CD4-positive, alpha-beta T cell treated with Interleukin-12 subunit alpha and Interleukin-12 subunit beta, for 1 hour (primary cell): ENCODE data around the gene KRTAP10-4.
"Not testable (repeated sequence)": the region's sequence is repeated elsewhere in the genome, so short reads cannot be mapped to it uniquely, and the experiment has no call there.

Experiments used
- DNase-seq: peaks from one replicate; pipeline ENCODE4 v3.0.0-alpha.2; 2020

Gene KRTAP10-4

DNA sequence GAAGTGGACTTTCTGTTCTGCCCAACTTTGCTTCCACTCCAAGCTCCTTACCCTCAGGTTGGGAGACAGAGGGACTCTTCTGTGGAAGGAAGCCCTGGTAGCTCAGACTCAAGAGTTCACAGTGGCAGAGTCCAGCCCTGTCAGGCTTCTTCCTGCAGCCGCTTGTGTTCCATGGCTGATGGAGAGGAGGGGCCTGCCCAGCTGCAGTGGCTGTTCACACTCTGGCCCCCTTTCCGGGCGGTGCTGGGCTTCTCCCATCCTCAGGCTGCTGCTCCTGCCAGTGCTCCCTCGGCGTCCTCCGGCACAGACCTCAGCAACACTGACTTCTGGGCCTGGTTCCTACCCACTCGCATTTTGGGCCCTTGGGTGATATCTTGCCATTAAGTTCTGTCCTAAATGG, 37.6 kb upstream of the KRTAP10-4 start:
- DNase-seq, result no peak

GRCh38 chr21:44537930-44538911, 35.3 kb upstream of the KRTAP10-4 start:
- DNase-seq, result no peak

DNA sequence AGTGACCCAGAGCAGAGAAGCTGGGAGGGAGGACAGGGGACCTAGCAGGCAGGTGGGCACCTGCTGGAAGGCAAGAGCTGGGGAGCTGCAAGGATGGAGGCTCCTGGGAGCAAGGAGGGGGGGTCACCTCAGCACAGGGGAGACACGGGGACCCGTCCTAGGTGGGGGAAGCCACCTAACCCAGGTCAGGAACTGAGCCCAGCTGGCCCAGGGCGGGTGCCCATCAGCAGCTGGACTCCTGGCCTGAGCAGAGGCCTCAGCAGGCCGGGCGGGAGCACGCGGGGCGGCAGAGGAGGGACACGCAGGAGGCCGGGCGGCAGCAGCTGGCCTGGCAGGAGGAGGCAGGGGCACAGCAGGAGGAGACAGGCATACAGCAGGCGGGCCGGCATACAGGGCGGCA, 34.5 kb upstream of the KRTAP10-4 start:
- no peak for DNase-seq

GRCh38 chr21:44539991-44540666, 33.4 kb upstream of the KRTAP10-4 start, which contains the start of gene KRTAP10-1:
KRTAP10-1 (minus strand) TSS chr21:44540195; CDS start chr21:44540150, 45 bp downstream.
- no peak for DNase-seq

DNA sequence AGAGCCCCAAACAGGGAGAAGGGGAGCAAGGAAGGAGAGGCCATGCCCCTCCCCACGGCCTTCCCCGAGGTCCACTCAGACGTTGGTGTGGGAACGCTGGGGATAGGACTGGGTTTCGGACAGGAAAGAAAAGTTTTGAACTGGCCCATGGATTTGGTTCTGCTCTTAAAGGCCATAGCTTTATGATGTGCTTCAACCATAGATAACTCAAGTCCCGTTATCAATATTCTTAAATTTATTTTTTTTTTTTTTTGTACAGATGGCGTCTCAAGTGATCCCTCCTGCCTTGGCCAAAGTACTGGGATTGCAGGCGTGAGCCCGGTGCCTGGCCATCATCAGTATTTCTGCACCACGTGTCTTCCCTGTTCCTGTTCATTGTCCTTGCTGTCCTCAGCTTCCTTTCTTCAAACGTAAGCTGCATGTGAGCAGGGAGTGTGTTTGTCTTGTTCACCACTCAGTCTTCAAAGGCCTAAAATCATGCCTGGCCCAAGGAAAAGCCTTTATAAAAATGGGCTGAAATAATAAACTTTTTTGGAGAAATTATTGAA, 32.7 kb upstream of the KRTAP10-4 start:
- DNase-seq, result no peak

DNA sequence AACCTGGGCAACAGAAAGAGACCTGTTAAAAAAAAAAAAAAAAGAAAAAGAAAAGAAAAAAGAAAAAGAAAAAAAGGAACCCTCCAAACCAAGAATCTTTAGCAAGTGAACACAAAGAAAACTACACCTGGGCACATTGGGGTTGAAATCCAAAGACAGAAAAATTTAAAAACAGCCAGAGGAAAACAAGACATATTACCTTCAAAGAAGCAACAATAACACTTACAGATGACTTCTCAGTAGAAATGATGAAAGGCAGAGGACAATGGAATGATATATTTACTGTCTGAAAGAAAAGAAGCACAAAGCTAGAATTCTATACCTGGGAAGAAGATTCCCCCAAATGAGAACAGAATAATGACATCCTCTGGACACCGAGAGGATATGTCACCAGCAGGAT, 30.8 kb upstream of the KRTAP10-4 start:
- no peak for DNase-seq

DNA sequence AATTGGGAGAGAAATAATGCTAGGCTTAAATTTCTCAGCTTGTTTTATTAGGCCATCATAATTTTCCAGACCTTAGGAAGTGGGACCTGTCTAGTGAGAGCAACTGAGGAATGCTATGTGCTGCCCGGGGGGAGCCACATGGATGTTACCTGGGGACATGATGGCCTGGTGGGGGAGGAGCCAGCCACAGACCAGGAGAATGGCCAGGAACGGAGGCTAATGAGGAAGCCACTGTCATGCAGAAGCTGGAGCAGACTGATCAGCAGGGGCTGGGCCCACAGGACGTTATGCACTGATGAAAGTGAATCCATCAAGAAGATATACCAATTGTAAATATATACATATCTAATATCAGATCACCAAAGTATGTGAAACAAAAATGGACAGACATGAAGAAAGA, 29.0 kb upstream of the KRTAP10-4 start:
- DNase-seq, result no peak

- peak; percentile 54 for DNase-seq
Measured at GRCh38 chr21:44547656-44548331, 25.7 kb upstream of the KRTAP10-4 start.

DNA sequence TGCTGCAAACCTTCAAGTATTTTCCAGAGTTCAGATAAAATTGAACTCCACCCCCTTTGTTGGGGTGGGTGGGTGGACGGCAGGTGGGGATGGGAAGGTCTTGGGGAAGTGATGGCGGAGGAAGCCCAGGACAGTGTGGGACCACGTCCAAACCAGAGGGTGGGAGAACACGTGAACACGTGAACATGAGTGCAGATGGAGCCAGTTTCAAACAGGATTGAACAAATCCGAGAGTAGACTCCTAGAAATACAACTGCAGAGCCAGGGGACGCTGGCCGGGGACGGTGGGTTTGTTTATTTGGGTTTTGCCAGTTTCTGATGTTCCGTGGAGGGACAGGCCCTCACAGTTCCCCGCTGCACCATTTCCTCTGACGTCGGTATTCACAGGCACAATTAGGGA, 25.1 kb upstream of the KRTAP10-4 start:
- DNase-seq, result no peak

DNA sequence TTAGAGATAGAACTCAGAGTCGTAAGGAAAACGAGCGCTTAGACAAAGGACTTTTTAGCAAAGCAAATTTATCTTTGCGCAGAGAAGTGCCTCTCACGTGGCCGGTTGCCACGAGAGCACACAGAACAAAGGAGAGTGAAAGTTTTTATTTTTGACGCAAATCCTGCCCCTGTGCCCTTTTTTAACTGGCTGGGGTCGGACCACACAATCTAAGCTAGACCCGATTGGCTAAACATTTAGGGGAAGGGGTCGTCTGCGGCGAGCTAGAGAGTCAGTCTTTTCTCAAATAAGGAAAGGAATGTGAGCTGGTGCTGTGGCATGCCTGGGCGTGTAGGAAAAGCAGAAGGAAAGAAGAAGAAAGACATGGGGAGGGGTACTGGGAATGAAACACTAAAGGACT, 24.6 kb upstream of the KRTAP10-4 start:
- DNase-seq, result no peak

- no peak for DNase-seq
Measured at GRCh38 chr21:44549525-44550211, 23.9 kb upstream of the KRTAP10-4 start.

- DNase-seq, result not testable (repeated sequence)
Measured at GRCh38 chr21:44550285-44550684, 23.2 kb upstream of the KRTAP10-4 start.

DNA sequence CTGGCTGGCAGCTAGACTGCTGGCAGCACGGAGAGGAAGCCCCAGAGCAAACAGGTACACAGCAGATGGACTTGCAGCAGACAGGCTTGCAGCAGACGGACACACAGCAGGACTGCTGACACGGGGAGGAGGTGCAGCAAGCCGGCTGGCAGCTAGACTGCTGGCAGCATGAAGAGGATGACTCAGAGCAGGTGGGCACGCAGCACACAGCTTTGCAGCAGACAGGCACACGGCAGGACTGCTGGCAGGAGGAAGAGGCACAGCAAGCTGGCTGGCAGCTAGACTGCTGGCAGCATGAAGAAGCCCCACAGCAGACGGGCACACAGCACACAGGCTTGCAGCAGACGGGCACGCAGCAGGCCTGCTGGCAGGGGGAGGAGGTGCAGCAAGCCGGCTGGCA, 22.7 kb upstream of the KRTAP10-4 start:
- no peak for DNase-seq

DNA sequence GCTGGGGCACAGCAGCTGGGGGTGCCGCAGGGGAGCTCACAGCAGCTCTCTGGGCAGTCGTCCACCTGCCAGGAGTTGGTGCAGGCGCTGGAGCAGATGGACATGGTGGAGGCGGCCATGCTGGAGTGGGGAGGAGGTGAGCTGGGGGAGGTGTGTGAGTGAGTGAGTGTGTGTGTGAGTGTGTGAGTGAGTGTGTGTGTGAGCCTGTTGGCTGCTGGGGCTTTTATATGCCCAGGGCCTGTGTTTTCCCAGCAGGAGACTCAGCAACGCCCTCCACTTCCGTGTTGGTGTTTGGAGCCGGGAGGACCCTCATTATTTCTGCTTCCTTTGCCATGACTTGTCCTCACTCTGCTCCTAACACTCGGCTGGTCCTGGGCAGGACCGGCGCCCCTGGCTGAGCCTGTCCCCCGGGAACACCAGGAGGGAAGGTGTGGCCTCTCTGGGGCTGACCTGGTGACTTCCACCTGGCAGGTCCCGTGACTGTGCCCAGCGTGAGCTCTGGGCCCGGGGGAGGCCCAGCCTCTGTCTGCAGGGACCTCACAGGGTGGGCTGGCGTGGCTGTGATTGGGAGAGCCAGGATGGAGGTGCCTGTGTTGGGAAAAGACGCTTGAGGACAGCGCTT, 22.1 kb upstream of the KRTAP10-4 start, which contains the start of gene KRTAP10-2:
Gene KRTAP10-2 (minus strand): TSS at position 166 of the 622 bp plus-strand sequence. CDS start 47 bp downstream, at position 119.
- no peak for DNase-seq

DNA sequence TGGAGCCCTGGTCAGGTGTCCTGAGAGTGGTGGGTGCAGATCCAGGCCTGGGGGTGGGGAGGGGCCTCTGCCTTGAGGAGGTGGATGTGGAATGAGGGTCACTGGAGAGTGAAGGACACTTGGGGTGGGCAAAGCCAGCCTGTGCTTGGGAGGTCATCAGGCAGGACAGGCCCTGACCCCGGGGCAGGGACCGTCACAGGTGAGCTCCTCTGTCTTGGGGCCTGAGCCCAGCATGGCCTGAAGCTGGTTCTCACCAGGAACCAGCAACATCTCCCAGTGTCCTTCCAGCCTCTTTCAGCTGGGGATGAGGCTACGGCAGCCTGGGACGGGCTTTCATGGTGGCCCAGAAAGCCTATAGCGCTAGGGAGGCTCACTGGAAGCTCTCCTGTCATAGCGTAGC, 21.4 kb upstream of the KRTAP10-4 start:
- DNase-seq, result no peak

- no peak for DNase-seq
Measured at GRCh38 chr21:44552681-44553080, 20.8 kb upstream of the KRTAP10-4 start.

GRCh38 chr21:44555200-44555875, 18.2 kb upstream of the KRTAP10-4 start:
- no peak for DNase-seq

DNA sequence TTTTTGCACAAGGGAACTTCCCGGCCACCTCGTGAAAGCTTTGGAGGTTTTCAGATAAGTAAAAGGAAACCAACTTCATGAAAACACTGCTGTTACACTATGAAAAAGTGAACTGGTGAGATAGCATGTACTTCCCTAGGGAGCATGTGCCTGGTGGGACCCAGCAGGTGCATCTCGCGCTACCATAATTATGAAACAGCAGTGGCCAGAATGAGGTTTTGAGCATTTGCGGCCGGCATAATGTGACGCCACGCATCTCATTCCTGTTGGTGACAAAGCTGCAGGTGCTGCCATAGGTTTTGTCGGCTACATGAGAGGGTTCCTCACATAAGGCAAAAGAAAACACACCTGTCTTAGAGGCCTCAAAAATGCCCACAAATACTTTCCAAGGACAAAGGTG, 16.6 kb upstream of the KRTAP10-4 start:
- DNase-seq, result no peak

DNA sequence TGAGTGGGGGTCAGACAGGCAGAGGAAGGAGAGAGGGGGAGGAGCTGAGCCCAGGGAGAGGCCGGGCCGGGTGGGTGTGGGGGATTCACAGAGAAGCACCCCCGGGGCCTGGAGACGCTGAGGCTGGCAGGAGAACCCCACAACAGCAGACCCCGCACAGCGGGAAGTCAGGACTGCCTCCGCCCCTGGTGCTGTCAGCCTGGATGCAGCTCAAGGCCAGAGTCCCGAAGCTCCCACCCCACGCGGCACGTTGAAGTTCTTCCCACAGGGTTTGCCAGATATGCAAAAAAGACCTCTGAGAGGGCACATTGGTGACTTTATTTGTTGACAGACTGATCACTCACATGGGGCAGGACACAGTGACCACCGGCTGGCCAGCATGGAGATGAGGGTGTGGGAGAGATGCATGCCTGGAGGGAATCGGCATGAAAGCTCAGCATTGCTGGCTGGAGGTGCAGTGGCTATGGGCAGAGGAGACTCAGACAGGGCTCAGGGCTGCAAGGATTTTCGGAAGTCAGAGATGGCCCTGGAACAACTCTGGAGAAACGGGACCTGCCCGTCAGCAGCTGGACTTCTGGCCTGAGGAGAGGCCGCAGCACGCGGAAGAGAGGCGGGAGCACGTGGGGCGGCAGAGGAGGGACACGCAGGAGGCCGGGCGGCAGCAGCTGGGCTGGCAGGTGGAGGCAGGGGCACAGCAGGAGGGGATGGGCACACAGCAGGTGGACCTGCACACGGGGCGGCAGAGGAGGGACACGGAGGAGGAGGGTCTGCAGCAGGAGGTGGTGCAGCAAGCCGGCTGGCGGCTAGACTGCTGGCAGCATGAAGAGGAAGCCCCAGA, 15.8 kb upstream of the KRTAP10-4 start:
- DNase-seq, result no peak

GRCh38 chr21:44558329-44558675, 15.2 kb upstream of the KRTAP10-4 start:
- not testable (repeated sequence) for DNase-seq
